ENCODE results near the gene MT1B. TPM values are rescaled to one million over a fixed set of nuclear protein-coding genes. Genes with fewer than 3 reads are reported as not detected.

Gene MT1B
- total and polyA plus RNA-seq, 2 of the 13 experiments (the other 11 are each of a cell fraction or from before 2014, with no cell fraction given) = 0.89 TPM; not detected in 1

DNA sequence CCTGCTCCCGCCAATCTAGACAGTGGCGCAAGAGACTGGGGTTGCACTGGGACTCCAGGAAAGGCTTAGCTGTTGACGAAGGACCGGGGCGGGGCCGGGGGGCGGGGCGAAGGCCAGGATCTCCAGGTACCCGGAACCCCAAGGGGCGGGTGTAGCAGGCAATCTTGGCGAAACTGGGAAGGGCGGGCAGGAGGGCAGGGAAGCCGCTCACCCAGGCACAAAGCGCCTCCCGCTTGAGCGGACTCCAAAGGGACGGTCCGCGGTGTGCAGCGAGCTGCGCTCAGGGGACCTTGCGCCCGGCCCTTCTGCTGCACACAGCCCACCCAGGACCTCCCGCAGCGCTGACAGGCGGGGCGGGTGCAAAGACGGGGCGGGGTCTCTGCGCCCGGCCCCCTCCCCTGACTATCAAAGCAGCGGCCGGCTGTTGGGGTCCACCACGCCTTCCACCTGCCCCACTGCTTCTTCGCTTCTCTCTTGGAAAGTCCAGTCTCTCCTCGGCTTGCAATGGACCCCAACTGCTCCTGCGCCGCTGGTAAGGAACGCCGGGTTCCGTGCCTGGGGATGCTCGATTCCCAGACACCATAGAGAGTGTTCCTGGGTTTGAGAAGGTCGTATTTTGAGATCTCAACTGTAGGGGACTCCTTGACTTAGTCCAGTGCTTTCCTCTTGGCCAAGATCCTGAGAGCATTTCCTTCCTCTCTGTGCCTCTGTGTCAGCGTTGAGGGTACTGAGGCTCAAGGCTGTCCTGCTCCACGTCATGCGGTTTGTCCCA is 6.1 kb downstream of the MT1B start, which contains the start of gene MT1F (continued):
- TF ChIP-seq KLF13 (CRISPR knock-in tag; IDR thresholded peaks at IDR 0.05) (no peak), SP5 (CRISPR knock-in tag; IDR thresholded peaks at IDR 0.05; ENCODE audit: borderline replicate concordance, low read depth) (peak; percentile 4), SAP130 (CRISPR knock-in tag; IDR thresholded peaks at IDR 0.05; ENCODE audit: low read depth) (peak; percentile 53), ZNF205 (CRISPR knock-in tag; IDR thresholded peaks at IDR 0.05) (0 out of 2 replicates have a peak, but pooled peaks have one; percentile 41), NBN (conservative IDR thresholded peaks at IDR 0.05) (no peak), ZZZ3 (CRISPR knock-in tag; IDR thresholded peaks at IDR 0.05; ENCODE audit: borderline replicate concordance) (no peak), NR2C2 (CRISPR knock-in tag; IDR thresholded peaks at IDR 0.05; ENCODE audit: borderline replicate concordance) (no peak), ZNF784 (CRISPR knock-in tag; IDR thresholded peaks at IDR 0.05; ENCODE audit: borderline replicate concordance) (no peak), MAZ (IDR thresholded peaks at IDR 0.05; ENCODE audit: borderline replicate concordance, low read depth, low read length) (no peak), MAZ (CRISPR knock-in tag; IDR thresholded peaks at IDR 0.05; ENCODE audit: low read depth) (peak; percentile 56), ETS1 (CRISPR knock-in tag; IDR thresholded peaks at IDR 0.05) (peak; percentile 30; the same call in 1 of the 2 replicates), AKAP8 (CRISPR knock-in tag; IDR thresholded peaks at IDR 0.05) (0 out of 2 replicates have a peak, but pooled peaks have one; percentile 74), ZNF816 (CRISPR knock-in tag; IDR thresholded peaks at IDR 0.05; ENCODE audit: borderline replicate concordance) (no peak; the same call in 1 of the 2 replicates), ZKSCAN5 (CRISPR knock-in tag; IDR thresholded peaks at IDR 0.05) (no peak), GABPB1 (CRISPR knock-in tag; IDR thresholded peaks at IDR 0.05) (peak; percentile 69; the same call in 1 of the 2 replicates), TBL1XR1 (IDR thresholded peaks at IDR 0.05; ENCODE audit: borderline replicate concordance, low read length, partially characterized antibody) (no peak), ARNT (IDR thresholded peaks at IDR 0.05) (no peak), HDAC2 (CRISPR knock-in tag; IDR thresholded peaks at IDR 0.05) (no peak; the same call in 1 of the 2 replicates), TAF1 (CRISPR knock-in tag; IDR thresholded peaks at IDR 0.05) (peak; percentile 31; the same call in 1 of the 2 replicates), ZNF674 (CRISPR knock-in tag; IDR thresholded peaks at IDR 0.05; ENCODE audit: low read depth) (no peak)
- TF ChIP-seq, protein P1, sequence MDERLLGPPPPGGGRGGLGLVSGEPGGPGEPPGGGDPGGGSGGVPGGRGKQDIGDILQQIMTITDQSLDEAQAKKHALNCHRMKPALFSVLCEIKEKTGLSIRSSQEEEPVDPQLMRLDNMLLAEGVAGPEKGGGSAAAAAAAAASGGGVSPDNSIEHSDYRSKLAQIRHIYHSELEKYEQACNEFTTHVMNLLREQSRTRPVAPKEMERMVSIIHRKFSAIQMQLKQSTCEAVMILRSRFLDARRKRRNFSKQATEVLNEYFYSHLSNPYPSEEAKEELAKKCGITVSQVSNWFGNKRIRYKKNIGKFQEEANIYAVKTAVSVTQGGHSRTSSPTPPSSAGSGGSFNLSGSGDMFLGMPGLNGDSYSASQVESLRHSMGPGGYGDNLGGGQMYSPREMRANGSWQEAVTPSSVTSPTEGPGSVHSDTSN (CRISPR knock-in tag; IDR thresholded peaks at IDR 0.05) = peak; percentile 36; the same call in 1 of the 2 replicates
- TF ChIP-seq, protein P2, sequence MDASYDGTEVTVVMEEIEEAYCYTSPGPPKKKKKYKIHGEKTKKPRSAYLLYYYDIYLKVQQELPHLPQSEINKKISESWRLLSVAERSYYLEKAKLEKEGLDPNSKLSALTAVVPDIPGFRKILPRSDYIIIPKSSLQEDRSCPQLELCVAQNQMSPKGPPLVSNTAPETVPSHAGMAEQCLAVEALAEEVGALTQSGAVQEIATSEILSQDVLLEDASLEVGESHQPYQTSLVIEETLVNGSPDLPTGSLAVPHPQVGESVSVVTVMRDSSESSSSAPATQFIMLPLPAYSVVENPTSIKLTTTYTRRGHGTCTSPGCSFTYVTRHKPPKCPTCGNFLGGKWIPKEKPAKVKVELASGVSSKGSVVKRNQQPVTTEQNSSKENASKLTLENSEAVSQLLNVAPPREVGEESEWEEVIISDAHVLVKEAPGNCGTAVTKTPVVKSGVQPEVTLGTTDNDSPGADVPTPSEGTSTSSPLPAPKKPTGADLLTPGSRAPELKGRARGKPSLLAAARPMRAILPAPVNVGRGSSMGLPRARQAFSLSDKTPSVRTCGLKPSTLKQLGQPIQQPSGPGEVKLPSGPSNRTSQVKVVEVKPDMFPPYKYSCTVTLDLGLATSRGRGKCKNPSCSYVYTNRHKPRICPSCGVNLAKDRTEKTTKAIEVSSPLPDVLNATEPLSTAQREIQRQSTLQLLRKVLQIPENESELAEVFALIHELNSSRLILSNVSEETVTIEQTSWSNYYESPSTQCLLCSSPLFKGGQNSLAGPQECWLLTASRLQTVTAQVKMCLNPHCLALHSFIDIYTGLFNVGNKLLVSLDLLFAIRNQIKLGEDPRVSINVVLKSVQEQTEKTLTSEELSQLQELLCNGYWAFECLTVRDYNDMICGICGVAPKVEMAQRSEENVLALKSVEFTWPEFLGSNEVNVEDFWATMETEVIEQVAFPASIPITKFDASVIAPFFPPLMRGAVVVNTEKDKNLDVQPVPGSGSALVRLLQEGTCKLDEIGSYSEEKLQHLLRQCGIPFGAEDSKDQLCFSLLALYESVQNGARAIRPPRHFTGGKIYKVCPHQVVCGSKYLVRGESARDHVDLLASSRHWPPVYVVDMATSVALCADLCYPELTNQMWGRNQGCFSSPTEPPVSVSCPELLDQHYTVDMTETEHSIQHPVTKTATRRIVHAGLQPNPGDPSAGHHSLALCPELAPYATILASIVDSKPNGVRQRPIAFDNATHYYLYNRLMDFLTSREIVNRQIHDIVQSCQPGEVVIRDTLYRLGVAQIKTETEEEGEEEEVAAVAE (CRISPR knock-in tag; IDR thresholded peaks at IDR 0.05; ENCODE audit: borderline replicate concordance) = no peak
